CD14-positive monocyte (primary cell): ENCODE measurements around the gene ALKBH8. TPM values are rescaled to one million over a fixed set of nuclear protein-coding genes. Genes with fewer than 3 reads are reported as not detected.
"Not testable (repeated sequence)": the region's sequence is repeated elsewhere in the genome, so short reads cannot be mapped to it uniquely, and the experiment has no call there.

Experiments used
- DNase-seq, 3 donors: peaks; one replicate each; pipeline ENCODE4 v3.0.0-alpha.2; 2011 to 2022
- H2AFZ ChIP-seq: 2 replicates; pipeline ENCODE4 v1.6.0; 2012; ENCODE audit warnings: mild to moderate bottlenecking, low read depth, low read length, inconsistent platforms; ENCODE audit not compliant: insufficient read depth, poor library complexity, severe bottlenecking
- H3K27ac ChIP-seq, 2 donors: 1 replicate in 1 of 2; 2 replicates in 1 of 2; pipeline ENCODE4 v1.5.1; 2012 to 2013; ENCODE audit warnings: low read length in 2 of 2, control low read depth in 1 of 2, inconsistent platforms in 1 of 2, low read depth in 1 of 2, mild to moderate bottlenecking in 1 of 2
- H3K27me3 ChIP-seq, 2 donors: one replicate each; pipeline versions ENCODE4 v1.6.0 to v1.6.1; 2011 to 2013; ENCODE audit warnings: low read length in 2 of 2; ENCODE audit not compliant: control insufficient read depth in 2 of 2, insufficient read depth in 2 of 2
- H3K36me3 ChIP-seq, 2 donors: replicated peaks in 1 of 2; 1 replicate in 1 of 2; 2 replicates in 1 of 2; pipeline versions ENCODE4 v1.5.1 to v1.6.1; 2012 to 2013; ENCODE audit warnings: low read length in 2 of 2, control low read depth in 1 of 2, inconsistent platforms in 1 of 2, mild to moderate bottlenecking in 1 of 2; ENCODE audit not compliant: insufficient read depth in 2 of 2, control insufficient read depth in 1 of 2
- H3K4me1 ChIP-seq, 2 donors: 1 replicate in 1 of 2; 2 replicates in 1 of 2; pipeline versions ENCODE4 v1.5.1 to v1.6.1; 2012 to 2013; ENCODE audit warnings: low read length in 2 of 2, control low read depth in 1 of 2, inconsistent platforms in 1 of 2, mild to moderate bottlenecking in 1 of 2, moderate library complexity in 1 of 2; ENCODE audit not compliant: insufficient read depth in 2 of 2, control insufficient read depth in 1 of 2
- H3K4me2 ChIP-seq: replicated peaks from 2 replicates; pipeline ENCODE3; 2012; ENCODE audit warnings: low read length, moderate library complexity, mild to moderate bottlenecking; ENCODE audit not compliant: poor library complexity, severe bottlenecking; ENCODE audit errors: extremely low read depth
- H3K4me3 ChIP-seq, 3 experiments: fragments of 200-600 bp in 1 of 3; sonication (generic) in 1 of 3; replicated peaks in 1 of 3; 1 replicate in 2 of 3; 2 replicates in 1 of 3; pipeline ENCODE4 v1.5.1; 2011 to 2013; ENCODE audit warnings: low read length in 3 of 3, mild to moderate bottlenecking in 3 of 3, control low read depth in 2 of 3, low read depth in 2 of 3, inconsistent platforms in 1 of 3, moderate library complexity in 1 of 3
- H3K79me2 ChIP-seq: 2 replicates; pipeline ENCODE4 v1.6.0; 2012; ENCODE audit warnings: mild to moderate bottlenecking, control low read depth, inconsistent platforms, low read length, moderate library complexity; ENCODE audit not compliant: insufficient read depth
- H3K9ac ChIP-seq: 2 replicates; pipeline ENCODE4 v1.6.0; 2017; ENCODE audit warnings: low read length, mild to moderate bottlenecking; ENCODE audit not compliant: insufficient read depth, poor library complexity, severe bottlenecking
- H3K9me3 ChIP-seq, 2 donors: replicated peaks in 1 of 2; 1 replicate in 1 of 2; 2 replicates in 1 of 2; pipeline versions ENCODE4 v1.5.1 to v1.6.1; 2012 to 2013; ENCODE audit warnings: low read length in 2 of 2, control low read depth in 1 of 2; ENCODE audit not compliant: control insufficient read depth in 1 of 2, insufficient read depth in 1 of 2
- H4K20me1 ChIP-seq: 2 replicates; pipeline ENCODE4 v1.6.0; 2012; ENCODE audit warnings: mild to moderate bottlenecking, low read length, control low read depth, moderate library complexity; ENCODE audit not compliant: insufficient read depth
- H3K27ac Mint-ChIP-seq, 7 donors: one replicate each; pipeline ENCODE4 v1.8.0; 2020; ENCODE audit warnings: mild to moderate bottlenecking in 7 of 7, mixed read lengths in 7 of 7, moderate library complexity in 6 of 7, inconsistent platforms in 2 of 7
- H3K27me3 Mint-ChIP-seq, 3 donors: one replicate each; pipeline ENCODE4 v1.8.0; 2021 to 2022; ENCODE audit warnings: low read depth in 3 of 3, mild to moderate bottlenecking in 3 of 3, mixed read lengths in 3 of 3, moderate library complexity in 3 of 3, inconsistent platforms in 1 of 3
- H3K36me3 Mint-ChIP-seq, 2 donors: one replicate each; pipeline ENCODE4 v1.8.0; 2020; ENCODE audit warnings: mixed read lengths in 2 of 2, inconsistent platforms in 1 of 2, mild to moderate bottlenecking in 1 of 2
- H3K4me1 Mint-ChIP-seq: one replicate; pipeline ENCODE4 v1.8.0; 2020; ENCODE audit warnings: mild to moderate bottlenecking, mixed read lengths
- H3K4me3 Mint-ChIP-seq, 2 donors: one replicate each; pipeline ENCODE4 v1.8.0; 2020; ENCODE audit warnings: mild to moderate bottlenecking in 2 of 2, mixed read lengths in 2 of 2, moderate library complexity in 1 of 2
- H3K9me3 Mint-ChIP-seq, 7 donors: one replicate each; pipeline ENCODE4 v1.8.0; 2020 to 2022; ENCODE audit warnings: mixed read lengths in 7 of 7, mild to moderate bottlenecking in 6 of 7, moderate library complexity in 6 of 7, inconsistent platforms in 2 of 7
- CTCF ChIP-seq: fragments of 200-600 bp; IDR thresholded peaks from one replicate; pipeline ENCODE4 v1.8.0; 2022; ENCODE audit warnings: antibody characterized with exemption, mild to moderate bottlenecking
- WGBS: methylation state at CpG from one replicate; pipeline ENCODE4 v1.1.5; 2013; ENCODE audit warnings: missing lambda C conversion rate; ENCODE audit not compliant: insufficient coverage; 5-methylcytosine and 5-hydroxymethylcytosine counted together
- intact Hi-C, 2 donors: fragments of 100-400 bp; cut with micrococcal nuclease; formaldehyde crosslinking; loops; one replicate each; pipeline versions ENCODE4 v1.15.0 to v1.15.1; 2023
- polyA plus RNA-seq, 3 donors: library from polyadenylated mRNA; depleted of rRNA in 1 of 3; unstranded in 2 of 3; stranded (reverse) in 1 of 3; fragments of 300-500 nt in 2 of 3; fragments of >200 nt in 1 of 3; fragmentation: Illumina TruSeq in 2 of 3; gene quantifications; 1 replicate in 2 of 3; 2 replicates in 1 of 3; pipeline ENCODE4 v1.2.3, GENCODE V29; 2012 to 2021

The ALKBH8 gene
- polyA plus RNA-seq, 3 donors = 0.83 to 2.6 (median 1.8) TPM

- intact Hi-C loops = no loop called here
- H2AFZ ChIP-seq = no peak overlapping the region
- no CpG with 5 or more reads among the region's 1 CpG for WGBS
- no peak overlapping the region for H3K9ac ChIP-seq
- Mint-ChIP-seq H3K4me1 (no peaks in the 10 kb centered on the region), H3K27me3 (peaks cover 5 to 20% (median 7%) of the 10 kb centered on the region in 3 donors), H3K36me3 (no peaks in the 10 kb centered on the region), H3K9me3 (peaks cover 6 to 12% (median 8%) of the 10 kb centered on the region in 7 donors), H3K27ac (no peak overlapping the region), H3K4me3 (no peak overlapping the region)
- TF ChIP-seq CTCF = no peak
- H3K4me1 ChIP-seq = no peaks in the 10 kb centered on the region
- H3K4me2 ChIP-seq = no peak overlapping the region
- H3K4me3 ChIP-seq = no peak overlapping the region
- H3K79me2 ChIP-seq = no peaks in the 10 kb centered on the region
- no peak for DNase-seq
- H3K36me3 ChIP-seq = no peaks in the 10 kb centered on the region
- no peaks in the 10 kb centered on the region for H3K27me3 ChIP-seq
- H4K20me1 ChIP-seq = no peaks in the 10 kb centered on the region
- H3K9me3 ChIP-seq = no peaks in the 10 kb centered on the region
- H3K27ac ChIP-seq = no peak overlapping the region
Measured at GRCh38 chr11:107467696-107468095, 97.8 kb downstream of the ALKBH8 start.

GRCh38 chr11:107466275-107466866 lies 99.2 kb downstream of the ALKBH8 start:
- intact Hi-C loops, H3K27ac ChIP-seq: not testable (repeated sequence)
- H3K27me3 Mint-ChIP-seq = peaks cover 7 to 32% (median 10%) of the 10 kb centered on the region in 3 donors

More at GRCh38 chr11:107466275-107466866, 99.2 kb downstream of the ALKBH8 start:
- peaks cover 6 to 12% (median 8%) of the 10 kb centered on the region in 7 donors for H3K9me3 Mint-ChIP-seq
- DNase-seq, H3K9me3 ChIP-seq, H3K36me3 ChIP-seq, H3K9ac ChIP-seq, H3K27me3 ChIP-seq, H3K4me2 ChIP-seq, H3K4me3 Mint-ChIP-seq, H4K20me1 ChIP-seq, H2AFZ ChIP-seq, H3K79me2 ChIP-seq, H3K36me3 Mint-ChIP-seq, H3K4me1 Mint-ChIP-seq, H3K4me3 ChIP-seq, H3K27ac Mint-ChIP-seq, H3K4me1 ChIP-seq: not testable (repeated sequence)
- 88% methylated on average over 4 of the region's 10 CpGs for WGBS
